NCI-H2029 treated with DMSO at 0.1 percent for 48 hours (cell line): ENCODE measurements around the gene ZNF485.
A peak's percentile ranks its signal among the peaks of the same experiment; 100 is the strongest.
"Not testable (repeated sequence)": the region's sequence is repeated elsewhere in the genome, so short reads cannot be mapped to it uniquely, and the experiment has no call there.

Experiments used
- DNase-seq: peaks from one replicate; lab custom pipeline; 2025; lab: John Stamatoyannopoulos, UW

Gene ZNF485

GRCh38 chr10:43605850-43606322 is 352 bp upstream of the ZNF485 start:
- no peak for DNase-seq

- no peak for DNase-seq
Measured at GRCh38 chr10:43607199-43607573, 948 bp downstream of the ZNF485 start.

GRCh38 chr10:43610636-43611035 is 4.4 kb downstream of the ZNF485 start:
- DNase-seq, result no peak

GRCh38 chr10:43616697-43617370 is 10.6 kb downstream of the ZNF485 start:
- DNase-seq, result no peak

- no peak for DNase-seq
Measured at GRCh38 chr10:43619368-43619767, 13.1 kb downstream of the ZNF485 start.

GRCh38 chr10:43622038-43622437 is 15.8 kb downstream of the ZNF485 start:
- DNase-seq, result no peak

GRCh38 chr10:43623351-43623750 is 17.1 kb downstream of the ZNF485 start:
- DNase-seq, result peak; percentile 27

- DNase-seq, result no peak
Measured at GRCh38 chr10:43627942-43628341, 21.7 kb downstream of the ZNF485 start.

- no peak for DNase-seq
Measured at GRCh38 chr10:43628956-43629355, 22.7 kb downstream of the ZNF485 start.

- not testable (repeated sequence) for DNase-seq
Measured at GRCh38 chr10:43635816-43636215, 29.6 kb downstream of the ZNF485 start.

GRCh38 chr10:43640603-43641002 is 34.4 kb downstream of the ZNF485 start:
- no peak for DNase-seq

- no peak for DNase-seq
Measured at GRCh38 chr10:43644252-43644651, 38.0 kb downstream of the ZNF485 start.

- DNase-seq, result no peak
Measured at GRCh38 chr10:43645866-43646265, 39.6 kb downstream of the ZNF485 start.

GRCh38 chr10:43647576-43647975 is 41.3 kb downstream of the ZNF485 start:
- no peak for DNase-seq

- DNase-seq, result no peak
Measured at GRCh38 chr10:43648095-43648397, 41.8 kb downstream of the ZNF485 start.

GRCh38 chr10:43648398-43649184 is 42.4 kb downstream of the ZNF485 start, which contains the start of gene ZNF32:
Gene ZNF32, minus strand, starts transcription at chr10:43648881. Its CDS starts 2,748 bp downstream, at chr10:43646133.
- DNase-seq, result no peak

- no peak for DNase-seq
Measured at GRCh38 chr10:43649185-43649523, 42.9 kb downstream of the ZNF485 start.

- DNase-seq, result no peak
Measured at GRCh38 chr10:43653746-43654145, 47.5 kb downstream of the ZNF485 start.

- DNase-seq, result no peak
Measured at GRCh38 chr10:43655311-43655710, 49.1 kb downstream of the ZNF485 start.

GRCh38 chr10:43658227-43658626 is 52.0 kb downstream of the ZNF485 start:
- no peak for DNase-seq

- DNase-seq, result no peak
Measured at GRCh38 chr10:43665054-43665453, 58.8 kb downstream of the ZNF485 start.

GRCh38 chr10:43666552-43666951 is 60.3 kb downstream of the ZNF485 start:
- no peak for DNase-seq

GRCh38 chr10:43667317-43667731 is 61.1 kb downstream of the ZNF485 start:
- DNase-seq, result no peak
